ENCODE data around the gene FBXO46.
A peak's percentile ranks its signal among the peaks of the same experiment; 100 is the strongest.

Gene FBXO46, protein sequence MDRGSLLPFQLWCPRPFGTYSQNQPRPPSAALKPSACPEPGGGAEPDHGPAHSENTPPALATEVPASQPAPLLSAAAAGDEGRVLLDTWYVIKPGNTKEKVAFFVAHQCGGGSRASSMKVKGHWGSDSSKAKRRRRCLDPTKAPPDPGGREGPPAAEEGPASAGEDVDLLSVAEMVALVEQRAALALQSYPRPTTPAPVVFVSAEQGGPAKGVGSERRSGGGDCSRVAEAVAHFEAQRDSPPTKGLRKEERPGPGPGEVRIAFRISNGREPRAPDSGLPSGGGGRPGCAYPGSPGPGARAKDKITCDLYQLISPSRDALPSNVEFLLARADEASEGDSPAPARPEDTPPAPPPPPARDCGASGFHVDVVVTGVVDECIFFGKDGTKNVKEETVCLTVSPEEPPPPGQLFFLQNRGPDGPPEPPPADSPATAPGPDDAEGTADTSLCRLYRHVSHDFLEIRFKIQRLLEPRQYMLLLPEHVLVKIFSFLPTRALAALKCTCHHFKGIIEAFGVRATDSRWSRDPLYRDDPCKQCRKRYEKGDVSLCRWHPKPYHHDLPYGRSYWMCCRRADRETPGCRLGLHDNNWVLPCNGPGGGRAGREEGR

DNA sequence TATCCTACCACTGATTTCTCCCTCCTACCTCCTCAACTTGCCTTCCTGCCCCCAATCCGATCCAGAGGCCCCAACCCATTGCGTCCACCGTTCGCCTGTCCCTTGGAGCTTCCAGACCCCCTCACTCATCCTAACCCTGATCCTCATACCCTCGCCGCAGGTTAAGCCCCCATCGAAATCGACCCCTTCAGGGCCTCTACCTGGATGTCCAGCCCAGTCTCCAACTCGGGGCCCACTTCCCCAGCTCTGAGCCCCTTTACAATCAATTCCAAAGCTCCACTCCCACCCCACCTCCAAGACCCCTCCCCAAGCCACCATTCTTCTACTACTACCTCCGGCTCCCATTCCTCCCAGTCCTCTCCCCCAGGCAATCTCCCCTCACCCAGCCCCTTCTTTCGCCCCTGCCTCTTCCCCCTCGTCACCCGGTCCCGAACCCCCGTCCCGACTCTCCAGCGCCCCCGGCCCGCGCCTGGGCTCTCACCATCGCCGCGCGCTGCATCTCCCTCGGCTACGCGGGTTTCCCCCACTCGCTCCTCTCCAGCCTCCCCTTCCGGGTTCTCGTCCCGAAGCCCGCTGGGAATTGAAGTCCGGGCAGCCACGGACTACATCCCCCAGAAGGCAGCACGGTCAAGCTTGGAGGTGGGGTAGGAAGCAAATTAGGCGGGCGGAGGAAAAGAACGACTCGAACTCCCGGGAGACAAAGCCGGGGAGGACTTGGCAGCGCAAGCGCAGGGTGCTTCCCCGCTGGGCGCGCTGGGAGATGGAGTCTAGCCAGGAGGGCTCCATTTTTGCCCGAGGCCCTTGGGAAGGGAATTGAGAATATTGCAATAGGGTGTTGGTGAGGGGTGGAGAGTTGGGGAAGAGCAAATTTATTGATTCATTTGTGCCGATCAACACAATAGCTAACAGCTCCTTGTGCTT is at the start of gene FBXO46:
Gene FBXO46 (minus strand): TSS at position 529 of the 921 bp plus-strand sequence. CDS start 17,401 bp downstream, outside the sequence.
- peak; percentile 81 to 84 for DNase-seq (ENCODE audit: extremely low read depth in 1 of 2, low read depth in 1 of 2)

DNA sequence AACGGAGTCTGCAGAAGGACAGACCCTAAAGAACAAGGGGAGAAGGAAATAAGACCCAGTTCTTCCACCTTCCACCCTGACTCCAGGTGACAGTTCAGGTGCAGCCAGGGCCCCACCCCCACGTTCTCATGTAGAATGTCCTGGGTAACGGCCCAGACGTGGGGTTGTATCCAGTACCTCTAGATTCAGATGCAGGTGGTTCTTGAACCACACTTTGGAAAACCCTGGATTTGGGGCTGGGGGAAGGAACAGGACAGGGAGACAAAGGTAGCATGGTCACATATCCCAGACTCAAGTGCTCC is 49.4 kb upstream of the FBXO46 start:
- DNase-seq (ENCODE audit: extremely low read depth in 1 of 2, low read depth in 1 of 2): no peak

DNA sequence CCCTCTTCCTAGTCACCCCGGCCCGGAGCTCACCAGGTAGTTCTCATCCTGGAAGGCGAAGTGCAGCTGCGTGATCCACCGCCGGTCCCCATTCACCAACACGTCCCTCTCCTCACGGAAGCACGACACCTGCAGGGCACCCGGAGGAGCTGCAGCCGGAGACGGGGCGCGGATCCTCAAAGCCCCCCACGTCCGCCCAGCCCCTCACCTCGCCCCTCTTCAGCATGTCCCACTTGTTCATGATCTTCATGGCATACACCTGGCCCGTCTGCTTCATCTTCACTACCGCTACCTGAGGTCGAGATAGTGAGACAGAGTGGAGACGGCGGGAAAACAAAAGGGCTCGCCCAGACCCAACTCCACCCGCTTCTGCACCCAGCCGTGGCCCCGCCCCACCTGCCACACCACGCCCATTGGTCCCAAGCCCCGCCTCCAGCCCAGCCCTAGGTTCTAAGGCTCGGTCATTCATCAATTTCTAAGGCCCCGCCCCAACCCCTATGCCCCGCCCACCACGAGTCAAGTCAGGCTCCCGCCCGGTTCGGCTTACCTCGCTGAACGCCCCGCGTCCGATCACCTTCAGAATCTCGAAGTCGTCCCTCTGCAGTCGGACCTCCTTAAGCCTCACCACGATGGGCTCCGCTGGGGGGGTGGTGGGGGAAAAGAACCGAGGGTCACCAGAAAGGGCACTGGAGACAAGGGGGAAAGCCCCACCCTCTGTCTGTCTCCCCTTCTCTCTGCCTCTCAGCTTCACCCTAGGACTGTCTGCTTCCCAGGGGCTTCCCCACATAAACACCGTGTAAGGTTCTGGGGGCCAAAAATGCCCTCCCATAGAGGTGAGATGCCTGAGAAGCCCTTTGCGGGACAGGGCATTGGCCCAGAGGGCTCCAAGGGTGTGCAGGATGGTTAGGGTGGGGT is 48.8 kb upstream of the FBXO46 start:
- peak; percentile 40 to 58 for DNase-seq (ENCODE audit: extremely low read depth in 1 of 2, low read depth in 1 of 2)

DNA sequence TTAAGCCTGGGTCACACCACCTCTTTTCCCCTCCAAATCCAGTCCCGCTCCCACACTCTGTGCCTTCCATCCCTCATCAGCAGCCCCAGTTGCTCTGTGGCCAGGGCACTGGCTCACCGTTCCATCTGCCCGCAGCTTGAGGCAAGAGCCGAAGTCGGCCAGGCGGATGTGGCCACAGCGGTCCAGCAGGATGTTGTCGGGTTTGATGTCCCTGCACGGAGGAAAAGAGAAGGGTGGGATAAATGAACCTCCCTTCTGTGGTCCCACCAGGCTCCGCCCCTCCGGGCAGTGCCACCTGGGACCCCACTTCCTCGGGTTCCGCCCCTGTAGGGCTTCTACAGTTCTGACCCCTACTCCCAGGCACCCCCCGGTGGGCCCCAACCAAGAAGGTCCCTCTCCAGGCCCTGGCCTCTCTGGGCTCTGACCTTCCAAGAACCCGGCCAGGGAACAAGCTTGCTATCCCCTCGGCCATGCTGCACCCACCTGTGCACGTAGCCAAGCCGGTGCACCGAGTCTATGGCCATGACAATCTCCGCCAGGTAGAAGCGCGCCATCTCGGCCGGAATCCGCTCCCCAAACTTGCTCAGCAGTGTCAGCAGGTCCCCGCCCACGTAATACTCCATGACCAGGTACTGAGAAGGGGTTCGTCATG is 47.4 kb upstream of the FBXO46 start:
- DNase-seq (ENCODE audit: extremely low read depth in 1 of 2, low read depth in 1 of 2): no peak

DNA sequence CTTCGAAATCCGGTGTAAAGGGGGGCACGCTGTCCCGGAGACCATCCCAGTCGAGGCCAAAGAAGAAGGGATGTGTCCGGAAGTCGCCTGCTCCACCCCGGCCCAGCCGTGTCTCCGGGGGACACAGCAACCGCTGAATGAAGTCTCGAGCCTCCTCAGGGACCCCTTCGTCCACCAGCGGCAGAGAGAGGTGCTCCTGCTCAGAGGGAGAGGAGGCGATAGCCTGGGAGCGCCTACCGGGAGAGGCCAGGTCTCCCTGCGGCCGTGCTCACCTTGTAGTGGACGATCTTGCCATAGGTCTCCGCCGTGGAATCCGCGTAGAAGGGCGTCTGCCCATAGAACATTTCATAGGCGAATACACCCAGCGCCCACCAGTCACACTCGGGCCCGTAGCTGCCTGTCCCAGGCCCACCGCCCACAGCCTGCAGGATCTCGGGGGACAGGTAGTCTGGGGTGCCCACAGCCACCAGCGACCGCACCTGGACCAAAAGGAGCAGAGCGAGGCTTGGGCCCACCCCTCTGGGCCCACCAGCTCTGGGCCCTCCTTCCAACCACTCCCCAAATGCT is 46.8 kb upstream of the FBXO46 start:
- DNase-seq (ENCODE audit: extremely low read depth in 1 of 2, low read depth in 1 of 2): no peak

DNA sequence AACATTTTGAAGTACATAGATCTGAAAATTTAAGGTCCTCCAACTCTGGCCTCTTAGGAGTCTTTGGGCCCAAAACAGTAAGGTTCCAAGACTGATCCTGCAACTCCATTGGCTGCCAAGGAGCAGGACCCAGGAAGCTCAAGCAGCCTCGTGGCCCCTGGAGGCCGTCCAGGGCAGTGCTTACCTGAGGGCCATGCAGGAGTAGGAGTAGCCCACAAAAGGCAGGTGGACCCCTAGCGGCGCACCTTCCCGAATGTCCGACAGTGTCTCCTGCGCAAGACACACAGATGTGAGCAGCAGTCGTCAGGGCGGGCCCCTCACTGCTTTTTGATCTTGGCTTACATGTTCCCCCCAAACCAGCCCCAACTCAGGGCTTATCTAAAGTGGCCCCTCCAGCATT is 44.1 kb upstream of the FBXO46 start:
- no peak for DNase-seq (ENCODE audit: extremely low read depth in 1 of 2, low read depth in 1 of 2)

DNA sequence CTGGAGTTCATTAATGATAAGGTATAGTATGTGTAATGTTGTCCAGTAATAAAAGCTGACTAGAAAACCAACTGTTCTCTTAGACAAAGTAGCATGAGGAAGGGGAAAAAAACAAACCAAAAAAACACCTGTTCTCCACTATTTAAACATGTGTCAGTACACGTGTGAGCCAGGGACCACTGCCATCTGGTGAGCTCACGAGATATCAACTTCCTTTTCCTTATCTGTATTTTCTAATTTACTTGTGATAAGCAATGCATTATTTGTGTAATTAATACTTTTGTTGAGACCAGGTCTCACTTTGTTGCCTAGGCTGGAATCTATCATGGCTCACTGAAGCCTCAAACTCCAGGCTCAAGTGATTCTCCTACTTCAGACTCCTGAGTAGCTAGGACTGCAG is 42.7 kb upstream of the FBXO46 start:
- no peak for DNase-seq (ENCODE audit: extremely low read depth in 1 of 2, low read depth in 1 of 2)

DNA sequence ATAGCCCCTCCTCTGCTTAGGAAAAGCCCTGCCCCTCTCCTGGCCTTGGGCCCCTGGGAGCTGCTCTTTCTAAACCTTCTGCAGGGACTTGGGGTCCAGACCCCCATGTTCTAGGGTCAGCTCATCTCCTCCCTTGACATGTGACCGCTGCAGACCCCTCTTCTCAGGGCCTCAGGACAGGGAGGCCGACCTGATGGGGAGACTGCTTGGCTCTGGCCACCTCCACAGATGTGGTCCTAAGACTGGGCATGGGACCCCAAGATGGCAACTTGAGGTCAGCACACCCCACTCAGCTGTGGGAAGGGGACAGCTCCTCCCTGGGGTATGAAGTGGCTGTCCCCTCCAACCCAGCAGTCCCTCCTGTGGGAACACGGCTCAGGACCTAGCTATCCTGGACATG is 42.2 kb upstream of the FBXO46 start:
- DNase-seq (ENCODE audit: extremely low read depth in 1 of 2, low read depth in 1 of 2): no peak

DNA sequence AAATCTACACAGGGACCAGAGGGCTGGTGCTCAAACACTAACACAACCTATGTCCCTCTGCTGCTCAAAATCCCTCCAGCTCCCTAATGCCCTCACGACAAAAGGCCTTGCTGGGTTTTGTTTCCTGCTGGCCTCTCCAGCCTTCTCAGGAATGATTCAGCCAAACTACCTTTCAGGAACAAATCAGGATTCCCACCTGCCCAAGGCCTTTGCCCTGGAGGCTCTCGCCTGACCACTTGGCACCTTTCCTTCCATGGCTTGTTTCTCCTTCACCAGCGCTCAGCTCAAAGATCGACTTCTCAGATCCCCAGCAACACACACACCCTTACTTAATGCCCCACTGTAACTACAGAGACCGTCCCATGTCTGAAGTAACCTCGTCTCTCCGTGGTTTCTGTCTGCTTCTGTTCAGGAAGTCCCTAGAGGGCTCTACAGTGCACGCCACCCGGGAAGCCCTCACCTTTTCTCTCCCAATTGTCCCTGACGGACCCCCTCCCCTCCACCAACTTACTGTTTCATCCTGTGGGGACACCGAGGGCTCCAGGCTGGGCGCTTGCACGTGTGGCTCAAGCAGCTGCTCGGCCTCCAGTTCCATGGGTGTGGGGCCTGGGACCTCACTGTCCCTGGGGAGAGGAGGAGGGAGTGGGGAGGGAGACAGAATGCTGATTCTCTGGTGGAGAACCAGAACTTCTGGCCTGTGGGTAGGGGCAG is 41.6 kb upstream of the FBXO46 start:
- DNase-seq (ENCODE audit: extremely low read depth in 1 of 2, low read depth in 1 of 2): no peak

DNA sequence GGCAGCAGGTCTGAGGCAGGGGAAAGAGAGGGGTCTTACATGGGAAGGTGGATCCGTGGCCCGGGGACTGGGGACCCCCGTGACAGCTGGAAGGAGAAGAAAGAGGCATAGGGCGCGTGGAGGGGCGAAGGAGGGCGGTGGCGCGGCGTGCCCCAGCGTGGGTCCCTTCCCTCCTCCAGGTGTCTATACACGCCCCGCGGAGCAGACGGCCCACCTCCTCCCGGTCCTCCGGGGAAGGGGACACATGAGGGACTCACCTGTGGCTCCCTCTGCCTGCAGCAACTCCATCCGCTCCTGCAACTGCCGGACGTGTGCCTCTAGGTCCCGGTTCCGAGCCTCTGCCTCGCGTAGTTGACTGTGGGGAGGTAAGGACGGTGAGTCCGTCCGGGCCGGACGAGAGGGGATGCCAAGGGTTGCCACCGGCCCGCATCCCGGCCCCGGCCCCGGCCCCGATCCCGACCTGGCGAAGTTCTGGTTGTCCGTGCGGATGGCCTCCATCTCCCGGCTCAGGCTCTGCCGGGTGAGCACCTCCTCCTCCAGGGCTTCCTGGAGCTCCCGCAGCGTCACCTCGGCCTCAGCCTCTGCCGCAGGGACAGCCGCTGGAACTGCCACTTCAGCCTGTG is 40.7 kb upstream of the FBXO46 start:
- DNase-seq (ENCODE audit: extremely low read depth in 1 of 2, low read depth in 1 of 2): no peak

DNA sequence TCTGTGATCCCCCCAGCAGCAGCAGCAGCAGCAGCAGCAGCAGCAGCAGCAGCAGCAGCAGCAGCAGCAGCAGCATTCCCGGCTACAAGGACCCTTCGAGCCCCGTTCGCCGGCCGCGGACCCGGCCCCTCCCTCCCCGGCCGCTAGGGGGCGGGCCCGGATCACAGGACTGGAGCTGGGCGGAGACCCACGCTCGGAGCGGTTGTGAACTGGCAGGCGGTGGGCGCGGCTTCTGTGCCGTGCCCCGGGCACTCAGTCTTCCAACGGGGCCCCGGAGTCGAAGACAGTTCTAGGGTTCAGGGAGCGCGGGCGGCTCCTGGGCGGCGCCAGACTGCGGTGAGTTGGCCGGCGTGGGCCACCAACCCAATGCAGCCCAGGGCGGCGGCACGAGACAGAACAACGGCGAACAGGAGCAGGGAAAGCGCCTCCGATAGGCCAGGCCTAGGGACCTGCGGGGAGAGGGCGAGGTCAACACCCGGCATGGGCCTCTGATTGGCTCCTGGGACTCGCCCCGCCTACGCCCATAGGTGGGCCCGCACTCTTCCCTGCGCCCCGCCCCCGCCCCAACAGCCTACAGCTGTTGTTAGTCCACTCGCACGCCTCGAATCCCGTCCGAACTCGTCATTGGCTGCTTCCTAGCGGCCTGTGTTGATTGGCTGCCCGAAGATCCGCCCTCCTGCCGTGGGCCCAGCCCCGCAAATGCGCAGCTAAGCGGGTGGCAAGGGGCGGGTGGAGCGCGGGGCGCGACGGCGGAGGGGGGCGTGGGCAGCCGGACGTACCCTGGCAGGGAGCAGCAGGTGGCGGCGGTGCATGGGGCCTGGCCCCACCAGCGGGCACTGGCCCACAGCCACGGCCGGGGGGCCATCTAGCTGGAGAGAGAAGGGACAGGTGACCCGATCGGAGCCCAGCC is 39.8 kb upstream of the FBXO46 start:
- peak; percentile 68 to 86 for DNase-seq (ENCODE audit: extremely low read depth in 1 of 2, low read depth in 1 of 2)

DNA sequence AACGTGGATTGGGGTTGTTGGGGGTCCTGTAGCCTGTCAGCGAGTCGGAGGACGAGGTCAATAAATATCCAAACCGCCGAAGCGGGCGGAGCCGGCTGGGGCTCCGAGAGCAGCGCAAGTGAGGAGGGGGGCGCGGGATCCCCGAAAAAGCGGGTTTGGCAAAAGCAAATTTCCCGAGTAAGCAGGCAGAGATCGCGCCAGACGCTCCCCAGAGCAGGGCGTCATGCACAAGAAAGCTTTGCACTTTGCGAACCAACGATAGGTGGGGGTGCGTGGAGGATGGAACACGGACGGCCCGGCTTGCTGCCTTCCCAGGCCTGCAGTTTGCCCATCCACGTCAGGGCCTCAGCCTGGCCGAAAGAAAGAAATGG is 39.1 kb upstream of the FBXO46 start:
- DNase-seq (ENCODE audit: extremely low read depth in 1 of 2, low read depth in 1 of 2): no peak

DNA sequence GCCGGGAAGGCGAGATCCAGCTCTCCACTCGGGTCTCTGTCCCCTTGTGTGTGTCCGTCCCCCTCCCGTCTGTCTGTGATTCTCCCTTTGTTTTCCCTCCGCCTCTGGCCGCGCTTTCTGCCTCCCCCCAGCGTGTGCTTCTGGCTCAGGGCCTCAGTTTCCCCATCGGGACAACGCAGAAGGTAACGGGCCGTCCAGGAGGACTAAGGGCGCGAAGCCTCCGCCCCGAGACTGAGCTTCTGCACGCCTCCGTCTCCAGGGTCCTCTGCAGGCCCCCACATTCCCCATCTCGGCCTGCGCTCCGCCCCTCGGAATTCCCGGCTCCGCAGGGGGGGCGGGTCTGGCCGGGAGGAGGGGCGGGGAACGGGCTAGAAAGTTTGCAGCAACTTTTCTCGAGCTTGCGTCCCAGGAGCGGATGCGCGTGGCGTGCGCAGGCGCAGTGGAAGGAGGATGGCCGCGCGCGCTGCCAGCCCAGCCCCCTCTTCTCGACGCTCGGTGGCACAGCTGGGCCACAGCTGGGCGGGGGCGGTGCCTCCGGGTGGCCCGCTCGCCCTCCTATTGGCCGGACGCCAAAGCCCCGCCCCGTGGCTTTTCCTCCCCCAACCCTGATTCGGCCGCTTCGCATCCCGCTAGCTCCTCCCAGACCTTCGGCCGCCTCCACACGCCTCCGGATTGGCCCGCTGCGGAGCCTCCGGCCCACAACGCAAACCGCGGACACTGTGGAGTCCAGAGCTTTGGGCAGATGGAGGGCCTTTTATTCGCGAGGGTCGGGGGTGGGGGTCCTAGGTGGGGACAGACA is 38.5 kb upstream of the FBXO46 start, which contains the start of gene SIX5:
Gene SIX5 (minus strand): TSS at position 269 of the 799 bp plus-strand sequence. CDS start 408 bp downstream, outside the sequence.
- peak; percentile 77 to 85 for DNase-seq (ENCODE audit: extremely low read depth in 1 of 2, low read depth in 1 of 2)

DNA sequence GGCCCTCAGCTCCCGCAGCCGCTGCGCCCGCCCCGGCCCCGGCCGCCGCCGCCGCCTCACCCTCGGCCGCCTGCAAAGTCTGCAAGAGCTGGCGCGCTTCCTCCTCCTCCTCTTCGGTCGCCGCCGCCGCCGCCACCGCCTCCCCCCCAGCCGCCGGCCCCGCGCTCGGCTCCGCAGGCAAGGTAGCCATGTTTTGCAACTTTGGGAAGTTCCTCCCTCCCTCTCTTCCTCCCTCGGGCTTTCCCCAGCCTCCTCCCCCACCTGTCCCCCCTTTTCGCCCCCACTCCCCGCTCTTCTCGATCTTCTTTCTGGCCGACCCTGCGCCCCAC is 37.9 kb upstream of the FBXO46 start:
- no peak for DNase-seq (ENCODE audit: extremely low read depth in 1 of 2, low read depth in 1 of 2)

DNA sequence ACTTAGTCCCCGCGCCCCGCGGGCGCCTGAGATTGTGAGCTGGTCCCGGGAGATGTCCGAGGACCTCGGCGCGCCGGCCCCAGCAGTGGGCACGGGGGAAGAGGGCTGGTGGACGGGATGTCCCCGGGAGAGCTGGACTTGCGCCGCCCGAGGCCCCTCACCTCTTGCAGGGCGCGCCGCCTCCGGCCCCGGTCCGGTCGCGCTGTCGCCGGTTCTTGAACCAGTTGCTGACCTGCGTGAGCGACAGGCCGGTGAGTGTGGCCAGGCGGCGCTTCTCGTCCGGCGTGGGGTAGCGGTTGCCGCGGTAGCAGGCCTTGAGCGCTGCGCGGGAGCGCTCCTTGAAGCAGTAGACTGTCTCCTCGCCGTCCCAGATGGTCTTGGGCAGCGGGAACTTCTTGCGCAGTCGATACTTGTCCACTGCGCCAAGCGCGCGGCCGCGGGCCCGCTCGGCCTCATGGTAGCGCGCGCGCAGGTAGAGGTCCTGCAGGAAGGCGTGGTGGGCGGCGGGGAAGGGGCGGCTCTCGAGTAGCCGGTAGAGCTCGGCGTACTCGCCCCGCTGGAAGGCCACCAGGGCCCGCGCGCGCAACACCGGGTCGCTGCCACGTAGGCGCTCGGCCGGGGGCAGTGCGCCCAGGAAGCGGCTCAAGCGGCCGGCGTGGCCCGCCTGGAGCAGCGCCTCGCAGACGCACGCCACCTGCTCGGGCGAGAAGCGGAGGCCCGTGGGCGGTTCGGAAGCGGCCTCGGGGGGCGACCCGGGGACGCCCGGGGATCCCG is 37.4 kb upstream of the FBXO46 start:
- no peak for DNase-seq (ENCODE audit: extremely low read depth in 1 of 2, low read depth in 1 of 2)

DNA sequence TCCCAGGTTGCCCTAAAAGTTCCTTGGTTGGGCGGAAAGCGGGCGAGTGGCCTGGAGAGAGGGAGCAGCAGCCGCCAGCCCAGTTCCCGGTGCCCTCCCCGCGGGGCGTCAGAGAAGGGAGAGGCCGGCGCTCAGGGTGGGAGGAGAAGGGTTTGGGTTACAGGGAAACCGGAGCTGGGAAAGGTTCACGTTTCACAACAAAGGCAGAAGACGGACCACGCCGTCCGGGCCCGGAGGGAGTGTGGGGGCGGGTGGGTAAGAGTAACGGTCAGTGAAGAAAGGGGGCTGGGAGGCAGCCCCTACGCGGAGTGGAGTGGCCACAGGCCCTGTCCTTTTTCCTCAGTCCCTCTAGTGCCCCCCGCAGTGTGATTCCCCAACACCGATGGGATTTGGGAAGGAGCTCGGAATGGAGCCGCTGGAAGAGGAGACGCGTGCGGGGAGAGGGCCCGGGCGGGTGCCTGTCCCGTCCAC is 36.7 kb upstream of the FBXO46 start:
- DNase-seq (ENCODE audit: extremely low read depth in 1 of 2, low read depth in 1 of 2): no peak

Measured in activated CD8-positive, alpha-beta memory T cell treated with anti-CD3 and anti-CD28 coated beads for 1 hour (primary cell).